DMS153 treated with DMSO at 0.1 percent for 48 hours (cell line): ENCODE data around the gene P4HA3.
A peak's percentile ranks its signal among the peaks of the same experiment; 100 is the strongest.

Source experiments
- DNase-seq: peaks from one replicate; lab custom pipeline; 2025; ENCODE audit not compliant: unreplicated experiment; lab: John Stamatoyannopoulos, UW

The P4HA3 gene

GRCh38 chr11:74268456-74268855, 43.0 kb downstream of the P4HA3 start:
- DNase-seq, result no peak

- no peak for DNase-seq
Observed at GRCh38 chr11:74267014-74267413, 44.4 kb downstream of the P4HA3 start.

- DNase-seq, result no peak
Observed at GRCh38 chr11:74265256-74265655, 46.2 kb downstream of the P4HA3 start.

GRCh38 chr11:74262725-74263124, 48.7 kb downstream of the P4HA3 start:
- DNase-seq, result no peak

- no peak for DNase-seq
Observed at GRCh38 chr11:74257959-74258553, 53.4 kb downstream of the P4HA3 start.

- no peak for DNase-seq
Observed at GRCh38 chr11:74256378-74257133, 54.9 kb downstream of the P4HA3 start.

GRCh38 chr11:74255741-74256375, 55.6 kb downstream of the P4HA3 start:
- DNase-seq, result peak; percentile 55

GRCh38 chr11:74253361-74253760, 58.1 kb downstream of the P4HA3 start:
- DNase-seq, result no peak

GRCh38 chr11:74249496-74249895, 61.9 kb downstream of the P4HA3 start:
- no peak for DNase-seq

GRCh38 chr11:74248469-74248868, 63.0 kb downstream of the P4HA3 start:
- no peak for DNase-seq

GRCh38 chr11:74238243-74238642, 73.2 kb downstream of the P4HA3 start:
- DNase-seq, result no peak

- DNase-seq, result no peak
Observed at GRCh38 chr11:74237541-74237940, 73.9 kb downstream of the P4HA3 start.

- no peak for DNase-seq
Observed at GRCh38 chr11:74235121-74235520, 76.3 kb downstream of the P4HA3 start.

GRCh38 chr11:74233683-74234082, 77.8 kb downstream of the P4HA3 start:
- DNase-seq, result no peak

GRCh38 chr11:74232311-74232950, 79.0 kb downstream of the P4HA3 start:
- no peak for DNase-seq

- no peak for DNase-seq
Observed at GRCh38 chr11:74226907-74227306, 84.5 kb downstream of the P4HA3 start.

GRCh38 chr11:74225565-74225964, 85.9 kb downstream of the P4HA3 start:
- no peak for DNase-seq

GRCh38 chr11:74221816-74222215, 89.6 kb downstream of the P4HA3 start:
- DNase-seq, result no peak

GRCh38 chr11:74220376-74220775, 91.1 kb downstream of the P4HA3 start:
- DNase-seq, result no peak
